ENCODE data around the gene TSPAN17. TPM values are rescaled to one million over a fixed set of nuclear protein-coding genes. Genes with fewer than 3 reads are reported as not detected.

TSPAN17 gene
- total and polyA plus RNA-seq, 9 of the 15 experiments (the other 6 are each of a cell fraction or from before 2014, with no cell fraction given) = 0.73 to 58.3 (median 34.5) TPM

GRCh38 chr5:176673651-176674583, 26.6 kb downstream of the TSPAN17 start:
- Histone ChIP-seq H3K36me3 (ENCODE audit: control insufficient read depth, insufficient read depth, low read length) (no peaks in the 10 kb centered on the region), H3K4me3 (no peak overlapping the region), H3K9me1 (ENCODE audit: control insufficient read depth, insufficient read depth, low read length) (no peaks in the 10 kb centered on the region), H3K4me1 (replicated peaks in 1 of 2; ENCODE audit: control insufficient read depth in 2 of 2, insufficient read depth in 2 of 2, low read length in 2 of 2) (peaks cover 18 to 25% of the 10 kb centered on the region in 2 experiments), H4K20me1 (replicated peaks; ENCODE audit: control insufficient read depth, insufficient read depth, low read length) (no peaks in the 10 kb centered on the region; the same call in 1 of the 2 replicates), H3K9me3 (replicated peaks; ENCODE audit: control insufficient read depth, insufficient read depth, low read depth, low read length) (no peaks in the 10 kb centered on the region), H3K79me2 (ENCODE audit: control insufficient read depth, insufficient read depth, low read length) (no peaks in the 10 kb centered on the region), H3K4me2 (ENCODE audit: insufficient read depth, low read length) (no peak overlapping the region), H3K27me3 (ENCODE audit: control insufficient read depth in 2 of 2, insufficient read depth in 2 of 2, low read length in 2 of 2) (peaks cover 13 to 20% of the 10 kb centered on the region in 2 experiments; a peak in 4 of 5 replicates), H3K9ac (ENCODE audit: insufficient read depth in 1 of 2, low read depth in 2 of 2, low read length in 2 of 2) (0 out of 4 replicates have a peak overlapping the region, but pooled peaks of 1 of the 2 experiments have one; percentile 39), H2AFZ (ENCODE audit: low read depth, low read length) (no peak overlapping the region), H3K27ac (ENCODE audit: extremely low read depth, low read depth, low read length) (no peak overlapping the region)
- intact Hi-C loops (cut with micrococcal nuclease) = no loop called here
- POLR2A ChIA-PET = interaction anchor here (0.6 to 1.0 kb wide), 2 partner anchors 66 to 261 kb away, joined by 3 read pairs; no protein-coding TSS in a partner anchor
- BruUV-seq (replicated peaks) = no TSS peak
- 39% methylated on average over 18 of the region's 18 CpGs for WGBS (ENCODE audit: insufficient coverage, low coverage, missing lambda C conversion rate)
- ATAC-seq (no peak), DNase-seq (ENCODE audit: extremely low read depth in 1 of 4, low spot score in 3 of 4) (no peak), FAIRE-seq (no peak)
- in situ Hi-C loops (cut with MboI) = no loop called here
- CTCF ChIA-PET (ENCODE audit: low intra/inter-chr PET ratio) = no interaction called here
- TF ChIP-seq RFX1 (IDR thresholded peaks at IDR 0.05) (no peak), ZNF561 (CRISPR knock-in tag; conservative IDR thresholded peaks at IDR 0.05) (no peak), RFX7 (CRISPR knock-in tag; IDR thresholded peaks at IDR 0.05) (no peak), DLX4 (CRISPR knock-in tag; IDR thresholded peaks at IDR 0.05) (no peak), BACH1 (tag; IDR thresholded peaks at IDR 0.05) (no peak), BRD4 (IDR thresholded peaks at IDR 0.05) (no peak), STAG1 (CRISPR knock-in tag; IDR thresholded peaks at IDR 0.05; ENCODE audit: borderline replicate concordance) (no peak), MEF2D (tag; conservative IDR thresholded peaks at IDR 0.05; ENCODE audit: low read depth) (no peak), HMG20B (CRISPR knock-in tag; IDR thresholded peaks at IDR 0.05) (no peak)
